ENCODE measurements around the gene RPL9. TPM values are rescaled to one million over a fixed set of nuclear protein-coding genes. Genes with fewer than 3 reads are reported as not detected.

The RPL9 gene
- total and polyA plus RNA-seq, 2 of the 13 experiments (the other 11 are each of a cell fraction or from before 2014, with no cell fraction given), result 993 to 2,148 TPM

DNA sequence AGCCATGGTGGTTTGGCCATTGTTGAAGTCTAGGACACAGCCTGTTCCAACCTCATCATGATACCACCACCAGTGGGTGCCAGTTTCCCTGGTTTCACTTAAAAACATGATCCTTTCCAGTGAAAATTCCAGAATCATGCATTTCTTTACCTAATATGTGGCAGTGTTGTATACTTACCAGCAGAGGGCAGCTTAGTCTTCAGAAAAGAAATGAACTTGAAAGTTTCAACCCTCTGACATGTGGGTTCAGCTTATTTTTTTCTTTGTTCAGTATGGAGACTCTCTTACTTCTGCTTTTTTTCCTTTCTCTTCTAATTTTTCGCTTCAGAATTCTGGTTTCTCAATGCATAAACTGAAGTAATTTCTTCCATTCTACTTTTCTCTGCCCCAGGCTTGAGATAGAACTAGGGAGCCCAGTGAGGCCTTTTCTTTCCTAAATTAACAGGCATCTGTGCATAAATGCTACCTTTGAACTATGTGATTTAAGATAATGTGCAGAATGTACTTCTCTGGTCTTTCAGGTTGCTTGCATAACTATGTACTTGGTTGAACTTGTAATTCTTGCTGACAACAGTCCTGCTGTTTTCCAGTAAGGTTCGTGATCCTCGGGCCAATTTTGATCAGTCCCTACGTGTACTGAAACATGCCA lies 10.8 kb upstream of the RPL9 start (continued):
- TF ChIP-seq, protein P1, sequence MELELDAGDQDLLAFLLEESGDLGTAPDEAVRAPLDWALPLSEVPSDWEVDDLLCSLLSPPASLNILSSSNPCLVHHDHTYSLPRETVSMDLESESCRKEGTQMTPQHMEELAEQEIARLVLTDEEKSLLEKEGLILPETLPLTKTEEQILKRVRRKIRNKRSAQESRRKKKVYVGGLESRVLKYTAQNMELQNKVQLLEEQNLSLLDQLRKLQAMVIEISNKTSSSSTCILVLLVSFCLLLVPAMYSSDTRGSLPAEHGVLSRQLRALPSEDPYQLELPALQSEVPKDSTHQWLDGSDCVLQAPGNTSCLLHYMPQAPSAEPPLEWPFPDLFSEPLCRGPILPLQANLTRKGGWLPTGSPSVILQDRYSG (CRISPR knock-in tag; IDR thresholded peaks at IDR 0.05), result no peak
- TF ChIP-seq, protein P2, sequence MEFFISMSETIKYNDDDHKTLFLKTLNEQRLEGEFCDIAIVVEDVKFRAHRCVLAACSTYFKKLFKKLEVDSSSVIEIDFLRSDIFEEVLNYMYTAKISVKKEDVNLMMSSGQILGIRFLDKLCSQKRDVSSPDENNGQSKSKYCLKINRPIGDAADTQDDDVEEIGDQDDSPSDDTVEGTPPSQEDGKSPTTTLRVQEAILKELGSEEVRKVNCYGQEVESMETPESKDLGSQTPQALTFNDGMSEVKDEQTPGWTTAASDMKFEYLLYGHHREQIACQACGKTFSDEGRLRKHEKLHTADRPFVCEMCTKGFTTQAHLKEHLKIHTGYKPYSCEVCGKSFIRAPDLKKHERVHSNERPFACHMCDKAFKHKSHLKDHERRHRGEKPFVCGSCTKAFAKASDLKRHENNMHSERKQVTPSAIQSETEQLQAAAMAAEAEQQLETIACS (CRISPR knock-in tag; IDR thresholded peaks at IDR 0.05), result no peak
- TF ChIP-seq ZNF441 (CRISPR knock-in tag; IDR thresholded peaks at IDR 0.05; ENCODE audit: borderline replicate concordance) (no peak), WIZ (CRISPR knock-in tag; IDR thresholded peaks at IDR 0.05) (no peak), PAF1 (CRISPR knock-in tag; IDR thresholded peaks at IDR 0.05) (no peak), ZFP36L2 (CRISPR knock-in tag; IDR thresholded peaks at IDR 0.05) (no peak), TSC22D2 (CRISPR knock-in tag; IDR thresholded peaks at IDR 0.05; ENCODE audit: borderline replicate concordance) (peak; percentile 43; the same call in 1 of the 2 replicates), IRF2 (CRISPR knock-in tag; IDR thresholded peaks at IDR 0.05) (peak; percentile 39; the same call in 1 of the 2 replicates), HDAC2 (CRISPR knock-in tag; IDR thresholded peaks at IDR 0.05) (no peak), GTF3A (CRISPR knock-in tag; conservative IDR thresholded peaks at IDR 0.05) (0 out of 2 replicates have a peak, but pooled peaks have one; percentile 46), ZNF724P (CRISPR knock-in tag; IDR thresholded peaks at IDR 0.05; ENCODE audit: borderline replicate concordance) (no peak), ZNF460 (CRISPR knock-in tag; IDR thresholded peaks at IDR 0.05; ENCODE audit: borderline replicate concordance) (no peak), MIER3 (CRISPR knock-in tag; IDR thresholded peaks at IDR 0.05; ENCODE audit: borderline replicate concordance) (0 out of 2 replicates have a peak, but pooled peaks have one; percentile 18), CEBPB (IDR thresholded peaks at IDR 0.05; ENCODE audit: borderline replicate concordance, low read depth, low read length) (no peak), ZFP36L1 (CRISPR knock-in tag; IDR thresholded peaks at IDR 0.05) (no peak), ZNF121 (CRISPR knock-in tag; IDR thresholded peaks at IDR 0.05) (no peak), ZNF510 (CRISPR knock-in tag; IDR thresholded peaks at IDR 0.05; ENCODE audit: low read depth) (0 out of 2 replicates have a peak, but pooled peaks have one; percentile 23)
- TF ChIP-seq, protein P3, sequence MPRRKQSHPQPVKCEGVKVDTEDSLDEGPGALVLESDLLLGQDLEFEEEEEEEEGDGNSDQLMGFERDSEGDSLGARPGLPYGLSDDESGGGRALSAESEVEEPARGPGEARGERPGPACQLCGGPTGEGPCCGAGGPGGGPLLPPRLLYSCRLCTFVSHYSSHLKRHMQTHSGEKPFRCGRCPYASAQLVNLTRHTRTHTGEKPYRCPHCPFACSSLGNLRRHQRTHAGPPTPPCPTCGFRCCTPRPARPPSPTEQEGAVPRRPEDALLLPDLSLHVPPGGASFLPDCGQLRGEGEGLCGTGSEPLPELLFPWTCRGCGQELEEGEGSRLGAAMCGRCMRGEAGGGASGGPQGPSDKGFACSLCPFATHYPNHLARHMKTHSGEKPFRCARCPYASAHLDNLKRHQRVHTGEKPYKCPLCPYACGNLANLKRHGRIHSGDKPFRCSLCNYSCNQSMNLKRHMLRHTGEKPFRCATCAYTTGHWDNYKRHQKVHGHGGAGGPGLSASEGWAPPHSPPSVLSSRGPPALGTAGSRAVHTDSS (CRISPR knock-in tag; conservative IDR thresholded peaks at IDR 0.05), result no peak
- TF ChIP-seq, protein P4, sequence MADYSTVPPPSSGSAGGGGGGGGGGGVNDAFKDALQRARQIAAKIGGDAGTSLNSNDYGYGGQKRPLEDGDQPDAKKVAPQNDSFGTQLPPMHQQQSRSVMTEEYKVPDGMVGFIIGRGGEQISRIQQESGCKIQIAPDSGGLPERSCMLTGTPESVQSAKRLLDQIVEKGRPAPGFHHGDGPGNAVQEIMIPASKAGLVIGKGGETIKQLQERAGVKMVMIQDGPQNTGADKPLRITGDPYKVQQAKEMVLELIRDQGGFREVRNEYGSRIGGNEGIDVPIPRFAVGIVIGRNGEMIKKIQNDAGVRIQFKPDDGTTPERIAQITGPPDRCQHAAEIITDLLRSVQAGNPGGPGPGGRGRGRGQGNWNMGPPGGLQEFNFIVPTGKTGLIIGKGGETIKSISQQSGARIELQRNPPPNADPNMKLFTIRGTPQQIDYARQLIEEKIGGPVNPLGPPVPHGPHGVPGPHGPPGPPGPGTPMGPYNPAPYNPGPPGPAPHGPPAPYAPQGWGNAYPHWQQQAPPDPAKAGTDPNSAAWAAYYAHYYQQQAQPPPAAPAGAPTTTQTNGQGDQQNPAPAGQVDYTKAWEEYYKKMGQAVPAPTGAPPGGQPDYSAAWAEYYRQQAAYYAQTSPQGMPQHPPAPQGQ (CRISPR knock-in tag; IDR thresholded peaks at IDR 0.05; ENCODE audit: borderline replicate concordance), result no peak
- TF ChIP-seq, protein P5, sequence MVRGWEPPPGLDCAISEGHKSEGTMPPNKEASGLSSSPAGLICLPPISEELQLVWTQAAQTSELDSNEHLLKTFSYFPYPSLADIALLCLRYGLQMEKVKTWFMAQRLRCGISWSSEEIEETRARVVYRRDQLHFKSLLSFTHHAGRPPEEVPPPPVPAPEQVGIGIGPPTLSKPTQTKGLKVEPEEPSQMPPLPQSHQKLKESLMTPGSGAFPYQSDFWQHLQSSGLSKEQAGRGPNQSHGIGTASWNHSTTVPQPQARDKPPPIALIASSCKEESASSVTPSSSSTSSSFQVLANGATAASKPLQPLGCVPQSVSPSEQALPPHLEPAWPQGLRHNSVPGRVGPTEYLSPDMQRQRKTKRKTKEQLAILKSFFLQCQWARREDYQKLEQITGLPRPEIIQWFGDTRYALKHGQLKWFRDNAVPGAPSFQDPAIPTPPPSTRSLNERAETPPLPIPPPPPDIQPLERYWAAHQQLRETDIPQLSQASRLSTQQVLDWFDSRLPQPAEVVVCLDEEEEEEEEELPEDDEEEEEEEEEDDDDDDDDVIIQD (CRISPR knock-in tag; IDR thresholded peaks at IDR 0.05; ENCODE audit: low read depth), result peak; percentile 58; the same call in 1 of the 2 replicates
- TF ChIP-seq, protein P6, sequence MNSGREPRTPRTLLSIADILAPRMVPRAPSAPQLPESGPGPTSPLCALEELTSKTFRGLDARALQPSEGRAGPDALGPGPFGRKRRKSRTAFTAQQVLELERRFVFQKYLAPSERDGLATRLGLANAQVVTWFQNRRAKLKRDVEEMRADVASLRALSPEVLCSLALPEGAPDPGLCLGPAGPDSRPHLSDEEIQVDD (CRISPR knock-in tag; IDR thresholded peaks at IDR 0.05; ENCODE audit: borderline replicate concordance), result no peak

All from HepG2 (cell line).